ENCODE results near the gene MRPL49. TPM values are rescaled to one million over a fixed set of nuclear protein-coding genes. Genes with fewer than 3 reads are reported as not detected.
A peak's percentile ranks its signal among the peaks of the same experiment; 100 is the strongest.

The MRPL49 gene
- total and polyA plus RNA-seq, 2 of the 8 experiments (the other 6 are each of a cell fraction or from before 2014, with no cell fraction given): 54.0 to 84.8 TPM

DNA sequence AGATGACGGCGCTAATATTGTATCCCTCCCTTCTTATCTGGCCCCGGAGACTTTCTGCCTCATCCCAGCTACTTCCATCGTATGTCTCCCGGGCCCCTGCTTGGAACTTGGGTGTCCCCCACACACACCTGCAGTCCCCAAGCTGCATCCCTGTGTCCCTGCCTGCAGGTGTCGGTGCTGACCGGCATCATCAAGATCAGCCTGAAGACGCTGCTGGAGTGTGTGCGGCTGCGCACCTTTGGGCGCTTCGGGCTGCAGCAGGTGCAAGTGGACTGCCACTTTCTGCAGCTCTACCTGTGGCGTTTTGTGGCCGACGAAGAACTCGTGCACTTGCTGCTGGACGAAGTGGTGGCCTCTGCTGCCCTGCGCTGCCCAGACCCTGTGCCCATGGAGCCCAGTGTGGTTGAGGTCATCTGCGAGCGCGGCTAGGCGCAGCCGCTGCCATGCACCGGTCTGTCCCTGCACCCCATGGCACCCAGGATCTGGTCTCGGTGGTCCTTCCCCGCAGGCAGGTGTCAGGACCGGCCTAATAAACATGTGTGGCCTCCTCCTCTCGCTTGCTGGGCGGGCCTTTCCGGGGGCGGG is 10.9 kb upstream of the MRPL49 start:
- peak overlapping the region; percentile 68; the same call in 1 of the 2 replicates for H2BK12ac ChIP-seq (ENCODE audit: low read depth, low read length)
- no peaks in the 10 kb centered on the region for H3K27me3 ChIP-seq (replicated peaks in 1 of 4; ENCODE audit: control insufficient read depth in 3 of 4, extremely low read depth in 1 of 4, insufficient read depth in 3 of 4, low read length in 3 of 4)
- peak overlapping the region in 3 of 4 experiments; percentile 5 to 90 (median 86); a peak in 2 of 8 replicates for H3K4me3 ChIP-seq (ENCODE audit: extremely low read depth in 1 of 4, insufficient read depth in 2 of 4, low read depth in 3 of 4, low read length in 4 of 4)
- peaks cover 0 to 23% of the 10 kb centered on the region in 2 experiments for H4K20me1 ChIP-seq (replicated peaks in 1 of 2; ENCODE audit: control insufficient read depth in 1 of 2, insufficient read depth in 2 of 2, low read length in 2 of 2)
- WGBS, 2 experiments (ENCODE audit: extremely low coverage in 1 of 2, insufficient coverage in 1 of 2, insufficient read length in 1 of 2, insufficient replicate concordance in 2 of 2, low coverage in 1 of 2, low lambda C conversion rate in 2 of 2, missing lambda C conversion rate in 1 of 2): 64% methylated on average over 31 of the region's 31 CpGs; no CpG with 5 or more reads in 1 of the 2 experiments
- peaks cover 0 to 5% of the 10 kb centered on the region in 2 experiments; a peak in 1 of 4 replicates for H3K79me2 ChIP-seq (ENCODE audit: control insufficient read depth in 1 of 2, insufficient read depth in 2 of 2, low read length in 2 of 2)
- peaks cover 2 to 19% (median 13%) of the 10 kb centered on the region in 4 experiments for H3K4me1 ChIP-seq (replicated peaks in 1 of 4; ENCODE audit: control insufficient read depth in 3 of 4, insufficient read depth in 4 of 4, low read length in 3 of 4)
- peak overlapping the region; percentile 88; the same call in 1 of the 2 replicates for H2BK5ac ChIP-seq (ENCODE audit: low read depth, low read length)
- no peak overlapping the region; the same call in 1 of the 2 replicates for H3K18ac ChIP-seq (ENCODE audit: extremely low read depth, low read length)
- peak overlapping the region; percentile 22 for H4K8ac ChIP-seq (ENCODE audit: extremely low read depth, insufficient read depth, low read length)
- H4K91ac ChIP-seq (replicated peaks; ENCODE audit: insufficient read length, low read length): peak overlapping the region; percentile 72
- no peak overlapping the region for H2BK120ac ChIP-seq (replicated peaks; ENCODE audit: low read depth, low read length)
- no peak overlapping the region for H3K14ac ChIP-seq (ENCODE audit: insufficient read length)
- H2AFZ ChIP-seq (ENCODE audit: low read length): no peak overlapping the region
- FAIRE-seq: no peak
- no peak overlapping the region; the same call in 1 of the 2 replicates for H2BK15ac ChIP-seq (ENCODE audit: low read length)
- H3K27ac ChIP-seq (ENCODE audit: low read depth, low read length): no peak overlapping the region
- no peak for TF ChIP-seq JUN (IDR thresholded peaks at IDR 0.05; ENCODE audit: low read depth, low read length)
- 0 out of 2 replicates have a peak, but pooled peaks have one; percentile 19 for TF ChIP-seq POLR2AphosphoS5 (IDR thresholded peaks at IDR 0.05; ENCODE audit: low read depth, low read length)
- H3K9me3 ChIP-seq (ENCODE audit: insufficient read depth in 2 of 2, low read depth in 1 of 2, low read length in 1 of 2): no peaks in the 10 kb centered on the region
- no peak overlapping the region for H3K4ac ChIP-seq (replicated peaks; ENCODE audit: insufficient read length, low read depth, low read length)
- H3K36me3 ChIP-seq (ENCODE audit: control insufficient read depth in 2 of 4, insufficient read depth in 4 of 4, low read length in 3 of 4): peaks cover 0 to 13% (median 3%) of the 10 kb centered on the region in 4 experiments; a peak in 2 of 8 replicates
- peak overlapping the region; percentile 45; the same call in 1 of the 2 replicates for H2AK5ac ChIP-seq (ENCODE audit: low read depth, low read length)
- H3K56ac ChIP-seq (replicated peaks; ENCODE audit: insufficient read length, low read depth, low read length): no peak overlapping the region
- no peak overlapping the region for H3K23ac ChIP-seq (ENCODE audit: insufficient read length)
- H3K79me1 ChIP-seq (ENCODE audit: low read depth, low read length): peaks cover 8% of the 10 kb centered on the region
- H3K4me2 ChIP-seq (ENCODE audit: insufficient read depth in 1 of 2, low read depth in 2 of 2, low read length in 2 of 2): peak overlapping the region; percentile 71 to 95
- POLR2A ChIA-PET (ENCODE audit: partially characterized antibody): interaction anchor here (0.8 to 17.4 kb wide), 28 partner anchors 8 to 387 kb away, joined by 3 to 305 read pairs (median 4); partner anchors contain the start of genes ARL2, CAPN1, CDCA5 and FAU
- peaks cover 12% of the 10 kb centered on the region; the same call in 1 of the 2 replicates for H3K23me2 ChIP-seq (ENCODE audit: low read depth, low read length)
- CTCF ChIA-PET (ENCODE audit: partially characterized antibody): interaction anchor here (0.5 to 7.9 kb wide), 43 partner anchors 9 to 451 kb away, joined by 3 to 85 read pairs (median 4); partner anchors contain the start of genes ARL2, FAU, GPHA2 and MAJIN
- H3K9ac ChIP-seq (replicated peaks in 1 of 4; ENCODE audit: extremely low read depth in 1 of 4, low read depth in 3 of 4, low read length in 3 of 4): no peak overlapping the region; a peak in 1 of 7 replicates
- no peak for DNase-seq (ENCODE audit: low read depth in 1 of 2, low spot score in 2 of 2)
- H2BK20ac ChIP-seq (ENCODE audit: low read length): 0 out of 2 replicates have a peak overlapping the region, but pooled peaks have one; percentile 93
- H4K5ac ChIP-seq (ENCODE audit: insufficient read length, low read depth, low read length): no peak overlapping the region

Measured in H1 (cell line).